ENCODE data around the gene SOS1.
A peak's percentile ranks its signal among the peaks of the same experiment; 100 is the strongest.

Gene SOS1

GRCh38 chr2:38947241-38948239 is 173.3 kb downstream of the SOS1 start:
- peak; percentile 68 to 79 for DNase-seq
- intact Hi-C loops (cut with DNase I; ENCODE audit: low total_unique reads), result no loop called here
- no peaks in the 10 kb centered on the region for H3K9me3 ChIP-seq
- no peaks in the 10 kb centered on the region for H3K36me3 ChIP-seq
- H3K27ac ChIP-seq, result no peak overlapping the region
- H3K27me3 ChIP-seq, result no peaks in the 10 kb centered on the region
- peaks cover 0 to 3% (median 0%) of the 10 kb centered on the region in 4 donors for H3K4me1 ChIP-seq
- TF ChIP-seq, protein P1, sequence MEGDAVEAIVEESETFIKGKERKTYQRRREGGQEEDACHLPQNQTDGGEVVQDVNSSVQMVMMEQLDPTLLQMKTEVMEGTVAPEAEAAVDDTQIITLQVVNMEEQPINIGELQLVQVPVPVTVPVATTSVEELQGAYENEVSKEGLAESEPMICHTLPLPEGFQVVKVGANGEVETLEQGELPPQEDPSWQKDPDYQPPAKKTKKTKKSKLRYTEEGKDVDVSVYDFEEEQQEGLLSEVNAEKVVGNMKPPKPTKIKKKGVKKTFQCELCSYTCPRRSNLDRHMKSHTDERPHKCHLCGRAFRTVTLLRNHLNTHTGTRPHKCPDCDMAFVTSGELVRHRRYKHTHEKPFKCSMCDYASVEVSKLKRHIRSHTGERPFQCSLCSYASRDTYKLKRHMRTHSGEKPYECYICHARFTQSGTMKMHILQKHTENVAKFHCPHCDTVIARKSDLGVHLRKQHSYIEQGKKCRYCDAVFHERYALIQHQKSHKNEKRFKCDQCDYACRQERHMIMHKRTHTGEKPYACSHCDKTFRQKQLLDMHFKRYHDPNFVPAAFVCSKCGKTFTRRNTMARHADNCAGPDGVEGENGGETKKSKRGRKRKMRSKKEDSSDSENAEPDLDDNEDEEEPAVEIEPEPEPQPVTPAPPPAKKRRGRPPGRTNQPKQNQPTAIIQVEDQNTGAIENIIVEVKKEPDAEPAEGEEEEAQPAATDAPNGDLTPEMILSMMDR (IDR thresholded peaks at IDR 0.05), result peak; percentile 58 to 66
- H3K4me3 ChIP-seq, result no peak overlapping the region

- H3K36me3 ChIP-seq, result no peaks in the 10 kb centered on the region
- intact Hi-C loops (cut with DNase I; ENCODE audit: low total_unique reads), result no loop called here
- no peak overlapping the region for H3K4me3 ChIP-seq
- no peak overlapping the region for H3K27ac ChIP-seq
- no peak for DNase-seq
- TF ChIP-seq, protein P1 (IDR thresholded peaks at IDR 0.05), result no peak
- H3K9me3 ChIP-seq, result no peaks in the 10 kb centered on the region
- H3K27me3 ChIP-seq, result no peaks in the 10 kb centered on the region
- H3K4me1 ChIP-seq, result peaks cover 0 to 3% (median 0%) of the 10 kb centered on the region in 4 donors
Measured at GRCh38 chr2:38945911-38946310, 174.9 kb downstream of the SOS1 start.

GRCh38 chr2:38945372-38945771 is 175.5 kb downstream of the SOS1 start:
- DNase-seq, result no peak
- intact Hi-C loops (cut with DNase I; ENCODE audit: low total_unique reads), result no loop called here
- H3K27ac ChIP-seq, result no peak overlapping the region

GRCh38 chr2:38943784-38944183 is 177.1 kb downstream of the SOS1 start:
- no peak for DNase-seq
- TF ChIP-seq, protein P1 (IDR thresholded peaks at IDR 0.05), result no peak
- H3K4me3 ChIP-seq, result no peak overlapping the region
- H3K4me1 ChIP-seq, result peaks cover 0 to 3% (median 0%) of the 10 kb centered on the region in 4 donors
- H3K27me3 ChIP-seq, result no peaks in the 10 kb centered on the region
- intact Hi-C loops (cut with DNase I; ENCODE audit: low total_unique reads), result no loop called here
- H3K9me3 ChIP-seq, result no peaks in the 10 kb centered on the region
- H3K36me3 ChIP-seq, result no peaks in the 10 kb centered on the region
- H3K27ac ChIP-seq, result no peak overlapping the region

More at GRCh38 chr2:38945372-38945771, 175.5 kb downstream of the SOS1 start:
- no peak overlapping the region for H3K4me3 ChIP-seq
- no peaks in the 10 kb centered on the region for H3K27me3 ChIP-seq
- no peaks in the 10 kb centered on the region for H3K9me3 ChIP-seq
- H3K36me3 ChIP-seq, result no peaks in the 10 kb centered on the region
- TF ChIP-seq, protein P1 (IDR thresholded peaks at IDR 0.05), result no peak
- peaks cover 0 to 3% (median 0%) of the 10 kb centered on the region in 4 donors for H3K4me1 ChIP-seq

DNA sequence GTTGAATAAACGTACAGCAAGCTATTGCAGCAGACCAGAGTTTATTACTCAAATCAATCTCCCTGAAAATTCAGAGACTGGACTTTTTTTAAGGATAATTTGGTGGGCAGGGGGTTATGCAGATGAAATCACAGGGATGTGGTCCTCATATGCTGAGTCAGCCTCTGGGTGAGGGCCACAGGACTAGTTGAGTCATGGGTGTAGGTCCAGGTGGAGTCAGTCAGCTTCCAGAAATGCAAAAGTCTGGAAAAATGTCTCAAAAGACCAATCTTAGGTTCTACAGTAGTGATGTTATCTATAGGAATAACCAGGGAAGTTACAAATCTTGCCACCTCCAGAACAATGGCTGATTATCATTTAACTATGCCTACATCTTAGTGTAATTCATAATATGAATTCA is 180.1 kb downstream of the SOS1 start:
- no peak overlapping the region for H3K27ac ChIP-seq
- no peak overlapping the region for H3K4me3 ChIP-seq
- DNase-seq, result no peak
- H3K9me3 ChIP-seq, result no peaks in the 10 kb centered on the region
- H3K4me1 ChIP-seq, result no peaks in the 10 kb centered on the region
- H3K36me3 ChIP-seq, result no peaks in the 10 kb centered on the region
- intact Hi-C loops (cut with DNase I; ENCODE audit: low total_unique reads), result no loop called here
- TF ChIP-seq, protein P1 (IDR thresholded peaks at IDR 0.05), result no peak
- H3K27me3 ChIP-seq, result no peaks in the 10 kb centered on the region
